ENCODE data around the gene TXN.
"Not testable (repeated sequence)": the region's sequence is repeated elsewhere in the genome, so short reads cannot be mapped to it uniquely, and the experiment has no call there.

The TXN gene

DNA sequence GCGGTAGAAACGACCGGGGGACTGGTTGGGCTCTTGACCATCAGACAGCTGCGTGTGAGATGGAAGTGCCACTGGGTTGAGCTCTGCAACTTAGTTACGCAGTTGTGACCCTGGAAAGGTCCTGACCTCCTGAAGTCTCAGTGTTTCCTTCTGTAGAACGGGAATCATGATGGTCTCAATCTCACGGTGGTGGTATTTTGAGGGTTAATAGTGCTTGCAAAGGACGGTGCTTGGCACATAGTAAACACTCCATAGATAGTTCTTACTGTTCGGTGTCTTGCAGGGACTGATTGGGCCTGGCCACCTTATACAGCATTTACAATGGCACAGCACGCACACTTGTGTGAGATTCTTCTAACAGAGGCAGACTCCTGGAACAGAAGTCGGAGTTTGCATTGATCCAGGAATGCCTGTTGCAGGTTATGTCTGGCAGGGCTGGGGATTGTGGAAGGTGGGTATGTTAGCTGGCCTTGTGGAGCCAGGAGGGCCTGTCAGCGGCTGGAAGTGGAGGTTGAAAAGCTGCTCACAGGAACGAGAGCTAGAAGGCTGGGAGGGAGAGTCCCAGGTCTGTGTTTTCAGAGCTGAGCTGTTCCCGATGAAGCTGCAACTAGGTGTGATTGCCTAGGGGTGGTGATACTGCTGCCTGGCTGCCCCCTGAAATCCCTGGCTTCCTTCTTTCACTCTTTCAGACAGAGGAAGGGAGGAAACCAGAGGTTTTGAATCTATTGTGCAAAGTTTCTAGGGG is 962 bp upstream of the TXN start:
- H3K9ac ChIP-seq (ENCODE audit: low read length): peak overlapping the region; percentile 83
- peak overlapping the region; percentile 98 for H3K4me3 ChIP-seq (ENCODE audit: low read depth, low read length)
- peak overlapping the region; percentile 5; the same call in 1 of the 2 replicates for H3K27ac ChIP-seq (ENCODE audit: low read depth, low read length)
- peaks cover 30% of the 10 kb centered on the region for H3K4me1 ChIP-seq (ENCODE audit: control insufficient read depth, insufficient read depth, low read length)
- H3K27me3 ChIP-seq (ENCODE audit: control insufficient read depth, insufficient read depth, low read length): no peaks in the 10 kb centered on the region
- 0 out of 2 replicates have a peak, but pooled peaks cover 4% of the 10 kb centered on the region for H3K36me3 ChIP-seq (ENCODE audit: control insufficient read depth, insufficient read depth, low read length)
- H3K9me3 ChIP-seq (ENCODE audit: control insufficient read depth, insufficient read depth, low read depth, low read length): no peaks in the 10 kb centered on the region

DNA sequence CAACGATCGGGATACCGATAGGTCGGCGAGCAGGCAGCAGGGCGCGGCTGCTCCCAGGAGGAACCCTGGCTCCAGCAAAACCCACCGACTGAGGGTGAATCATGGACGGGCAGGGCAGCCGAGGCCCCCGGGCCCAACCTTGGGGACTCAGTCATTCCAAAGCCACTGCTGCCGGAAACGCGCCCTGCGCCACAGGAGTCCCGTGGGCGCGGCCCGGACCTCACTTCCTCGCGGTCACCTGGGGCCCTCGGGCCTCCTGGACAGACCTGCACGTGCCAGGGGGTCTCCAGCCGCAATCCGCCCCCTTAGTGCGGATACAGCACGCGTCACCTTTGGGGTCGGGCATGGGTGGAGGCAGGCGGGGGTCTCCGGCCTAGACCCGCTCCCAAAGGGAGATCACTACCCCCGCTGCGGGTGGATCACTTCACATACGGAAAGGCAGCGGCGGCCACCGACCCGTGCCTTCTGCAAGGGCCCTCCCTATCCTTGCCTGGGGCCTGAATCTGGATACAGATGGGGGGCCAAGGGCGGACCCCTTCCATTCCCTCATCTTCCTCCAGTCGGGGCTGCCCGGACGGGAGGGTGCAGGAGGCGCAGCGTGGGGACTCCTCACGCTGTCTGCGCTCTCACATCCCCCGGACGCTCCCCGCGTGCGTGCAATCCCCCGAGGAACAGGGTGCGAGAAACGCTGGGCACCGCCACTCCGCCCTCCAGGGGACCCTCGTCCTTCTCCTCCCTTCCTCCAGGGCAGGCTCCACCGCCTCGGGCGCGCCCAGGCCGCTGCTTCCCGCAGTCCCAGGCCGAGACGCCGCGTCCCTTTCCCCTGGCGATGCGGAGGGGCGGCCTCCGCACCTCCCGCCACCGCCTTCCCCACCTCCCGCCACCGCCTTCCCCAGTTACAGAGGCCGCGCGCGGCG is 586 bp downstream of the TXN start:
- peak overlapping the region; percentile 93 for H3K27ac ChIP-seq (ENCODE audit: low read depth, low read length)
- peaks cover 30% of the 10 kb centered on the region for H3K4me1 ChIP-seq (ENCODE audit: control insufficient read depth, insufficient read depth, low read length)
- no peaks in the 10 kb centered on the region for H3K27me3 ChIP-seq (ENCODE audit: control insufficient read depth, insufficient read depth, low read length)

DNA sequence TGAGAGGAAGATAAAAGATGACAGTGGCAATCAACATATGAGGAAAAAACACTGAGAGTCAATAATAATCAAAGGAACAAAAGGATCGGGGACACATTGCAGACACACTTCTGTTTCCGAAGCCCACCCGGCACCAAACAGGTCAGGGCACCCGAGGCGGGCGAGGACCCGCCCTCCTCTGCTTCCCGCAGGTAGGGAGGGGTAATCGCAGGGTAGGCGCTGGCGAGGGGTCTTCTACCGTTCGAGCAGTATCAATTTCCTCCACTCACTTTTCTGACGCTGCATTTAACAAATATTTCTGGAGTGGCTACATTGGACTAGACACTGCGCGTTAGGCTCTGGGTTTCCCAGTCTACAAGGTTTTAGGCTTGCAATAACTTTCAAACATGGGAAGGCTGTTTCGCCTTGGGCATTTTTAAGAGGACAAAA is 1.3 kb downstream of the TXN start:
- H3K36me3 ChIP-seq (ENCODE audit: control insufficient read depth, insufficient read depth, low read length): peaks cover 16% of the 10 kb centered on the region
- H3K9me3 ChIP-seq (ENCODE audit: control insufficient read depth, insufficient read depth, low read depth, low read length): no peaks in the 10 kb centered on the region
- H3K4me1 ChIP-seq (ENCODE audit: control insufficient read depth, insufficient read depth, low read length): peaks cover 30% of the 10 kb centered on the region
- H3K4me3 ChIP-seq (ENCODE audit: low read depth, low read length): peak overlapping the region; percentile 98
- H3K9ac ChIP-seq (ENCODE audit: low read length): peak overlapping the region; percentile 95
- peak overlapping the region; percentile 93; the same call in 1 of the 2 replicates for H3K27ac ChIP-seq (ENCODE audit: low read depth, low read length)
- H3K27me3 ChIP-seq (ENCODE audit: control insufficient read depth, insufficient read depth, low read length): no peaks in the 10 kb centered on the region

More for the DNA sequence above, 586 bp downstream of the TXN start:
- Histone ChIP-seq H3K4me3 (ENCODE audit: low read depth, low read length) (peak overlapping the region; percentile 98), H3K9ac (ENCODE audit: low read length) (peak overlapping the region; percentile 95), H3K9me3 (ENCODE audit: control insufficient read depth, insufficient read depth, low read depth, low read length) (no peaks in the 10 kb centered on the region), H3K36me3 (ENCODE audit: control insufficient read depth, insufficient read depth, low read length) (peaks cover 9% of the 10 kb centered on the region)

DNA sequence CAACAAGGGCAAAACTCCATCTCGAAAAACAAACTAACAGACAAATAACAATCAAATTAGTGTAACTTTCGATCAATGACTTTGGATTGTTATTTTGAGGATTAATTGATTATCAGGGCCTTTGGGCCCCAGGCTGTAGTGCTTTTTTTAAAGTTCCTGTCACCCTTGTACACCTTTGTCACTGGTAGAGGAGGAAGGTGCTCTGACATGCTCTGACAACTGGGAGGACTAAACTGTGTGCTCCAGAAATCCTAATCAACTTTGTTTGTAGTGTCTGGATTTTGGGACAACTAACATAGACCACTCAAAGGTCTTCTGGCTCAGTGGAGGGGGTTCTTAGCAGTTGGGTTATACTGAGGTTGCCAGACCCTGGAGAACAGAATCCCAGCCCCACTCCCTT is 1.8 kb downstream of the TXN start:
- Histone ChIP-seq H3K4me1 (ENCODE audit: control insufficient read depth, insufficient read depth, low read length) (peaks cover 30% of the 10 kb centered on the region), H3K4me3 (ENCODE audit: low read depth, low read length) (peak overlapping the region; percentile 98), H3K27ac (ENCODE audit: low read depth, low read length) (no peak overlapping the region)

DNA sequence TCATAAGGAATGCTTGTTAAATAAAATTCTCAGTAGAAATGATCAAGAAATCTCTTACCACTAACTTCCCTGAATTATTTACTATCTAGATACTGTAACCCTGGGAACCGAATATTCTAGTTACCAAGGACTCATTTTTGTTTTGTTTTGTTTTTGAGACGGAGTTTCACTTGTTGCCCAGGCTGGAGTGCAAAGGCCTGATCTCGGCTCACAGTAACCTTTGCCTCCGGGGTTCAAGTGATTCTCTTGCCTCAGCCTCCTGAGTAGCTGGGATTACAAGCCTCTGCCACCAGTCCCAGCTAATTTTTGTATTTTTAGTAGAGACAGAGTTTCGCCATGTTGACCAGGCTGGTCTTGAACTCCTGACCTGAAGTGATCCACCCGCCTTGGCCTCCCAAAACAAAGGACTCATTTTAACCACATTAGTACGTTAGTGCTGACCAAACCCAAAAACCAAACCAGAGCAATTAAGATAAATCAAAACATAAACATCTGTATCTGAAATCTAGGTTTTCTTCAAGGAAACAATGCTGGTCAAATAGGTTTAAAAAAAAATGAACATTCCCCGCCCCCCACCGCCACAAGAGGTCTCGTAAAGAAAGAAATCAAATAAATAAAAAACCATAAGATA is 3.7 kb downstream of the TXN start:
- Histone ChIP-seq H3K9ac (ENCODE audit: low read length) (no peak overlapping the region), H3K27me3 (ENCODE audit: control insufficient read depth, insufficient read depth, low read length) (no peaks in the 10 kb centered on the region), H3K36me3 (ENCODE audit: control insufficient read depth, insufficient read depth, low read length) (peaks cover 34% of the 10 kb centered on the region), H3K4me3 (ENCODE audit: low read depth, low read length) (no peak overlapping the region), H3K9me3 (ENCODE audit: control insufficient read depth, insufficient read depth, low read depth, low read length) (no peaks in the 10 kb centered on the region), H3K4me1 (ENCODE audit: control insufficient read depth, insufficient read depth, low read length) (peaks cover 21% of the 10 kb centered on the region), H3K27ac (ENCODE audit: low read depth, low read length) (no peak overlapping the region)

More for the DNA sequence above, 1.8 kb downstream of the TXN start:
- H3K9ac ChIP-seq (ENCODE audit: low read length): peak overlapping the region; percentile 95
- H3K27me3 ChIP-seq (ENCODE audit: control insufficient read depth, insufficient read depth, low read length): no peaks in the 10 kb centered on the region
- no peaks in the 10 kb centered on the region for H3K9me3 ChIP-seq (ENCODE audit: control insufficient read depth, insufficient read depth, low read depth, low read length)
- H3K36me3 ChIP-seq (ENCODE audit: control insufficient read depth, insufficient read depth, low read length): peaks cover 21% of the 10 kb centered on the region

DNA sequence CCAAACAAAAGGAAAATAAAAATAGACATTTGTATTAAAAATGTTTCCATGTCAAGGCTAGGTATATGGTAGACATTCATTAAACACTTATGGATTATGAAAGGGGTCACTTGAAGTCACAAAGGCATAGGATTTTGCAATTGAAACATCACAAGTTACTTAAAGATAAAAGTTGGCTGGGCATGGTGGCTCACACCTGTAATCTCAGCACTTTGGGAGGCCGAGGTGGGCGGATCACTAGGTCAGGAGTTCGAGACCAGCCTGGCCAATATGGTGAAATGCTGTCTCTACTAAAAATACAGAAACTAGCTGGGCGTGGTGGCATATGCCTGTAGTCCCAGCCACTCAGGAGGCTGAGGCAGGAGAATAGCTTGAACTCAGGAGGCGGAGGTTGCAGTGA is 4.5 kb downstream of the TXN start:
- H3K27me3 ChIP-seq (ENCODE audit: control insufficient read depth, insufficient read depth, low read length); H3K27ac ChIP-seq (ENCODE audit: low read depth, low read length); H3K4me3 ChIP-seq (ENCODE audit: low read depth, low read length); H3K9me3 ChIP-seq (ENCODE audit: control insufficient read depth, insufficient read depth, low read depth, low read length); H3K9ac ChIP-seq (ENCODE audit: low read length): not testable (repeated sequence)
- peaks cover 41% of the 10 kb centered on the region for H3K36me3 ChIP-seq (ENCODE audit: control insufficient read depth, insufficient read depth, low read length)
- H3K4me1 ChIP-seq (ENCODE audit: control insufficient read depth, insufficient read depth, low read length): peaks cover 14% of the 10 kb centered on the region

DNA sequence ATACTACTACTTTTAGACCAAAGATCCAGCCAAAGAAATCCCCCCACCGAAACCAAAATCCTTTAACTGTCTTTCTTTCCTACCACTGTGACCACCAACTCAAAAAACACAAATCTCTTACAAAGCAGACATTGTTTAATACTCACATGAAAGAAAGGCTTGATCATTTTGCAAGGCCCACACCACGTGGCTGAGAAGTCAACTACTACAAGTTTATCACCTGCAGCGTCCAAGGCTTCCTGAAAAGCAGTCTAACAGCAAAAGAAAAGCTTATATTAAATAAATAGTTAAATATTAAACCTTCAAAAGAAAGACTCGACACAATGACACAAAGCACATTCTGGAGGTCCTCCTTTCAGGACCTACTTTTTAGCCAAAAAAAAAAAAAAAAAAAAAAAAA is 5.1 kb downstream of the TXN start:
- no peaks in the 10 kb centered on the region for H3K27me3 ChIP-seq (ENCODE audit: control insufficient read depth, insufficient read depth, low read length)
- H3K4me1 ChIP-seq (ENCODE audit: control insufficient read depth, insufficient read depth, low read length): peaks cover 14% of the 10 kb centered on the region
- H3K36me3 ChIP-seq (ENCODE audit: control insufficient read depth, insufficient read depth, low read length): peaks cover 47% of the 10 kb centered on the region
- H3K9ac ChIP-seq (ENCODE audit: low read length): no peak overlapping the region
- no peak overlapping the region for H3K4me3 ChIP-seq (ENCODE audit: low read depth, low read length)
- no peak overlapping the region for H3K27ac ChIP-seq (ENCODE audit: low read depth, low read length)
- no peaks in the 10 kb centered on the region for H3K9me3 ChIP-seq (ENCODE audit: control insufficient read depth, insufficient read depth, low read depth, low read length)

DNA sequence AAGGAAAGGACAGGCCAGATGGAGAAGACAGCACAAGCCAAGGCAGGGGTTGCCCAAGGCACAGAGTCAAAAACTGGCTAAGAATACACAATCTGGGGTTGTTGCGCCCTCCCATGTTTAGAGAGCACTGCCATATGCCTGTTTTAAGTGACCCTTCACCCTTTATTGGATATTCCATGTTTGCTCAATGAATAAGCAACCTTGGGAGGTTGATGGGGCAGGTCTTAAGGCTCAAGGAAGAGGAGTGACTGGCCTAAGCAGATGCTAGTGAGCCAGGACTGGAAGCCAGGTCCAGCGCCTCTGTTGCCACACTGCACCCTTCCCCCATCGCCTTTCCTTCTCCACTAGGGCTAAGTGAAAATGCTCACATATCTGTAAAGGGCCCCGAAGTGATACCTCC is 6.7 kb downstream of the TXN start:
- Histone ChIP-seq H3K36me3 (ENCODE audit: control insufficient read depth, insufficient read depth, low read length) (peaks cover 58% of the 10 kb centered on the region), H3K4me3 (ENCODE audit: low read depth, low read length) (no peak overlapping the region), H3K4me1 (ENCODE audit: control insufficient read depth, insufficient read depth, low read length) (peaks cover 11% of the 10 kb centered on the region), H3K9me3 (ENCODE audit: control insufficient read depth, insufficient read depth, low read depth, low read length) (no peaks in the 10 kb centered on the region), H3K27me3 (ENCODE audit: control insufficient read depth, insufficient read depth, low read length) (no peaks in the 10 kb centered on the region), H3K9ac (ENCODE audit: low read length) (no peak overlapping the region), H3K27ac (ENCODE audit: low read depth, low read length) (no peak overlapping the region)

DNA sequence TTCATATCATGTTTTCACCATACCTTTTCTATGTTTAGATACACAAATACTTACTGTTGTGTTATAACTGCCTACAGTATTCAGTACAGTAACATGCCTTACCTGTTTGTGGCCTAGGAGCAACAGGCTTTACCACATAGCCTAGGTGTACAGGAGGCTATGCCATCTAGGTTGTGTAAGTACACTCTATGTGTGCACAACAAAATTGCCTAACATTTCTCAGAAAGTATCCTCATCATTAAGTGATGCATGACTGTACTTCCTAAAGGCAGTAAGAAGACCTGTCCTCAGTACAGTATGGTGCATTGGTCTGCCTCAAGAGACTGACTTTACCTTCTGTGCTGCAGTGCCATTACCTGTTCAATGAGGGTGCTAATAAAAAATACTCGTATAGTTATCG is 7.9 kb downstream of the TXN start:
- Histone ChIP-seq H3K4me1 (ENCODE audit: control insufficient read depth, insufficient read depth, low read length) (no peaks in the 10 kb centered on the region), H3K9me3 (ENCODE audit: control insufficient read depth, insufficient read depth, low read depth, low read length) (no peaks in the 10 kb centered on the region), H3K27ac (ENCODE audit: low read depth, low read length) (no peak overlapping the region), H3K4me3 (ENCODE audit: low read depth, low read length) (no peak overlapping the region), H3K36me3 (ENCODE audit: control insufficient read depth, insufficient read depth, low read length) (peaks cover 64% of the 10 kb centered on the region), H3K27me3 (ENCODE audit: control insufficient read depth, insufficient read depth, low read length) (no peaks in the 10 kb centered on the region), H3K9ac (ENCODE audit: low read length) (no peak overlapping the region)

DNA sequence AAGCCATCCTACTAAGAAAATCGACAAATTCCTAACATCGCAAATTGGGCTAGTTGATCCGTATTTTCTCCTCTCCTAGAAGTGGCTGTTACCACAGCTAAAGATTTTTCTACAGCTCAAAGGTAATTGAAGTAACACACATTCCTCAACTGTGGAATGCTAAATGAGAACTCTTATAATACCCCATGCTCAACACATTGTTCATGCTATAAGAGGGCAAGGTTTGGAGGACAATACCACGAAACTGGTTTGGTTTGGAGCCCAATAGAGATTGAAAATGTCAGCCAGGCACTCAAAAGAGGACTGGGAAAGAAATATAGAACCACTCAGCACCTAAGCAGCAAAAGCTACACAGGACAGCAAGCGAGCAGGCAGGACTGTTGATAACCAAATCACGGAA is 10.1 kb downstream of the TXN start:
- Histone ChIP-seq H3K4me1 (ENCODE audit: control insufficient read depth, insufficient read depth, low read length) (0 out of 2 replicates have a peak, but pooled peaks cover 7% of the 10 kb centered on the region), H3K9me3 (ENCODE audit: control insufficient read depth, insufficient read depth, low read depth, low read length) (no peaks in the 10 kb centered on the region), H3K27ac (ENCODE audit: low read depth, low read length) (no peak overlapping the region), H3K4me3 (ENCODE audit: low read depth, low read length) (no peak overlapping the region), H3K36me3 (ENCODE audit: control insufficient read depth, insufficient read depth, low read length) (peaks cover 72% of the 10 kb centered on the region), H3K9ac (ENCODE audit: low read length) (no peak overlapping the region), H3K27me3 (ENCODE audit: control insufficient read depth, insufficient read depth, low read length) (no peaks in the 10 kb centered on the region)
